HEK293 (cell line): ENCODE data around the gene EIF1AD.

Experiments
- CTCF ChIA-PET: fragments of 350-600 bp; formaldehyde crosslinking; extraction: SDS; loops from one replicate; lab custom pipeline; 2021; ENCODE audit warnings: antibody characterized with exemption; lab: Yijun Ruan, JAX
- POLR2A ChIA-PET: fragments of 300-600 bp; formaldehyde crosslinking; extraction: SDS; loops from one replicate; lab custom pipeline; 2020; ENCODE audit warnings: antibody characterized with exemption, inconsistent platforms; lab: Yijun Ruan, JAX
- H3K27ac ChIP-seq: fragments of 200-500 bp; sonication (Bioruptor generic); 2 replicates; pipeline ENCODE4 v1.5.1; 2014; ENCODE audit warnings: low read depth, low read length, control low read depth, inconsistent platforms; ENCODE audit errors: extremely low read depth
- H3K36me3 ChIP-seq, 2 experiments: fragments of 200-500 bp in 1 of 2; sonication (Bioruptor generic) in 1 of 2; 1 replicate in 1 of 2; 2 replicates in 1 of 2; pipeline ENCODE4 v1.5.1; 2014 to 2017; ENCODE audit warnings: inconsistent platforms in 2 of 2, low read length in 2 of 2; ENCODE audit not compliant: control insufficient read depth in 2 of 2, insufficient read depth in 1 of 2
- H3K4me1 ChIP-seq: fragments of 200-500 bp; sonication (Bioruptor generic); 2 replicates; pipeline ENCODE4 v1.5.1; 2014; ENCODE audit warnings: mild to moderate bottlenecking, low read length, inconsistent platforms; ENCODE audit not compliant: control insufficient read depth, insufficient read depth
- H3K4me3 ChIP-seq: 2 replicates; pipeline ENCODE4 v1.5.1; 2011; ENCODE audit warnings: low read depth, mild to moderate bottlenecking, control low read depth, low read length, moderate library complexity
- H3K9me3 ChIP-seq: fragments of 200-500 bp; sonication (Bioruptor generic); 2 replicates; pipeline ENCODE4 v1.5.1; 2014; ENCODE audit warnings: low read depth, low read length, inconsistent platforms; ENCODE audit not compliant: control insufficient read depth, insufficient read depth
- IKZF3 ChIP-seq: fragments of 450-650 bp; IDR thresholded peaks from 2 replicates; pipeline ENCODE4 v1.5.0; 2018; ENCODE audit warnings: missing biosample characterization, mild to moderate bottlenecking, missing genetic modification characterization, moderate library complexity
- OSR2 ChIP-seq: fragments of 450-650 bp; formaldehyde crosslinking; IDR thresholded peaks from 2 replicates; pipeline ENCODE4 v1.5.1; 2016; ENCODE audit warnings: missing biosample characterization, missing genetic modification characterization
- SP2 ChIP-seq: fragments of 450-650 bp; formaldehyde crosslinking; IDR thresholded peaks from 2 replicates; pipeline ENCODE4 v1.5.1; 2016; ENCODE audit warnings: missing biosample characterization, missing genetic modification characterization
- SP3 ChIP-seq: fragments of 450-650 bp; formaldehyde crosslinking; IDR thresholded peaks from 2 replicates; pipeline ENCODE4 v1.5.1; 2016; ENCODE audit warnings: missing biosample characterization, missing genetic modification characterization
- WT1 ChIP-seq: fragments of 450-650 bp; formaldehyde crosslinking; IDR thresholded peaks from 2 replicates; pipeline ENCODE4 v1.5.1; 2016; ENCODE audit warnings: missing biosample characterization, missing genetic modification characterization
- YY1 ChIP-seq: fragments of 450-650 bp; formaldehyde crosslinking; IDR thresholded peaks from 2 replicates; pipeline ENCODE4 v1.5.1; 2018; ENCODE audit warnings: missing biosample characterization, missing genetic modification characterization
- YY2 ChIP-seq: fragments of 450-650 bp; formaldehyde crosslinking; IDR thresholded peaks from 2 replicates; pipeline ENCODE4 v1.5.1; 2016; ENCODE audit warnings: missing biosample characterization, missing genetic modification characterization
- ZBTB17 ChIP-seq: fragments of 450-650 bp; formaldehyde crosslinking; IDR thresholded peaks from 2 replicates; pipeline ENCODE4 v1.5.1; 2016; ENCODE audit warnings: missing biosample characterization, missing genetic modification characterization
- ZBTB20 ChIP-seq: fragments of 450-650 bp; formaldehyde crosslinking; IDR thresholded peaks from 2 replicates; pipeline ENCODE4 v1.5.1; 2016; ENCODE audit warnings: missing biosample characterization, missing genetic modification characterization
- ZNF133 ChIP-seq: fragments of 450-650 bp; formaldehyde crosslinking; IDR thresholded peaks from 2 replicates; pipeline ENCODE4 v1.5.1; 2016; ENCODE audit warnings: missing biosample characterization, missing genetic modification characterization
- ZNF140 ChIP-seq: fragments of 450-650 bp; formaldehyde crosslinking; IDR thresholded peaks from 2 replicates; pipeline ENCODE4 v1.5.1; 2016; ENCODE audit warnings: missing biosample characterization, missing genetic modification characterization
- ZNF214 ChIP-seq: fragments of 450-650 bp; formaldehyde crosslinking; IDR thresholded peaks from 2 replicates; pipeline ENCODE4 v1.5.1; 2017; ENCODE audit warnings: missing biosample characterization, mild to moderate bottlenecking, missing genetic modification characterization, borderline replicate concordance
- ZNF335 ChIP-seq: fragments of 450-650 bp; formaldehyde crosslinking; conservative IDR thresholded peaks from 2 replicates; pipeline ENCODE4 v1.5.1; 2016; ENCODE audit warnings: missing biosample characterization, missing genetic modification characterization
- ZNF529 ChIP-seq: fragments of 450-650 bp; formaldehyde crosslinking; IDR thresholded peaks from 2 replicates; pipeline ENCODE4 v1.5.1; 2017; ENCODE audit warnings: missing genetic modification characterization, missing biosample characterization; ENCODE audit not compliant: insufficient replicate concordance
- ZNF629 ChIP-seq: fragments of 450-650 bp; formaldehyde crosslinking; IDR thresholded peaks from 2 replicates; pipeline ENCODE4 v1.5.1; 2017; ENCODE audit warnings: missing biosample characterization, missing genetic modification characterization
- ZNF76 ChIP-seq: fragments of 450-650 bp; formaldehyde crosslinking; IDR thresholded peaks from 2 replicates; pipeline ENCODE4; 2016; ENCODE audit warnings: low read depth, missing biosample characterization, missing genetic modification characterization, borderline replicate concordance
- ZNF843 ChIP-seq: fragments of 450-650 bp; formaldehyde crosslinking; IDR thresholded peaks from 2 replicates; pipeline ENCODE4 v1.5.1; 2016; ENCODE audit warnings: missing biosample characterization, missing genetic modification characterization
- ZXDB ChIP-seq: fragments of 450-650 bp; formaldehyde crosslinking; IDR thresholded peaks from 2 replicates; pipeline ENCODE4 v1.5.1; 2016; ENCODE audit warnings: missing biosample characterization, missing genetic modification characterization
- TF ChIP-seq, protein P1 (sequence below): fragments of 450-650 bp; formaldehyde crosslinking; IDR thresholded peaks from 2 replicates; pipeline ENCODE4 v1.5.1; 2016; ENCODE audit warnings: missing biosample characterization, missing genetic modification characterization
- TF ChIP-seq, protein P2 (sequence below): fragments of 450-650 bp; formaldehyde crosslinking; IDR thresholded peaks from 2 replicates; pipeline ENCODE4 v1.5.1; 2016; ENCODE audit warnings: missing biosample characterization, missing genetic modification characterization
- TF ChIP-seq, protein P3 (sequence below): fragments of 450-650 bp; formaldehyde crosslinking; conservative IDR thresholded peaks from 2 replicates; pipeline ENCODE4 v1.5.1; 2016; ENCODE audit warnings: low read depth, missing biosample characterization, missing genetic modification characterization
- TF ChIP-seq, protein P4 (sequence below): fragments of 450-650 bp; formaldehyde crosslinking; conservative IDR thresholded peaks from 2 replicates; pipeline ENCODE4 v1.5.1; 2016; ENCODE audit warnings: low read depth, missing biosample characterization, missing genetic modification characterization

The EIF1AD gene

DNA sequence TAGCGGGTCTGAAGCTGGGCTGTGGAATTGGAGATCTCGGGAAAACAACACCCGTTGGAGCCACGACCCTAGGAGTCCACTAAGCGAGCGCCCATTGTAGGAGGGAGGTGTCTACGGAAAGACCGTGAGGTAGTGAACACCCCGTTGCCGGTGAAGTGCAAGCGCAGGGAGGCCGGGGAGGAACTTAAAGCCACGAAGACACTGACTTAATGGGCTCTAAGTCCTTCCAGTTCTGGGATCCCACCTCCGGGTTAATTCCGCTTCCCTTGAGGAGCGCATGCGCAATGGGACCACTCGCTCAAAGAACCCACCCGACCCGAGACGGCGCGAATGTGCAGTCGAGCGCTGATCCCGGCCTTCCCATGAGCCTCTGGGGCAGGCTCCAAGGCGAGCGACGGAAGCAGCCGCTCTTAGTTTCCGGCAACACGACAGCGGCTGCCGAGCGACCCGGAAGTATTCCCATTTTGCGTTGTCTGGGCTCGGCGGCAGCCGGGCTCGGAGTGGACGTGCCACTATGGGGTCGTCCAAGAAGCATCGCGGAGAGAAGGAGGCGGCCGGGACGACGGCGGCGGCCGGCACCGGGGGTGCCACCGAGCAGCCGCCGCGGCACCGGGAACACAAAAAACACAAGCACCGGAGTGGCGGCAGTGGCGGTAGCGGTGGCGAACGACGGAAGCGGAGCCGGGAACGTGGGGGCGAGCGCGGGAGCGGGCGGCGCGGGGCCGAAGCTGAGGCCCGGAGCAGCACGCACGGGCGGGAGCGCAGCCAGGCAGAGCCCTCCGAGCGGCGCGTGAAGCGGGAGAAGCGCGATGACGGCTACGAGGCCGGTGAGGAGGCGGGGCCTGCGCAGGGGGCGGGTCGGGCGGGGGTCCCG, 40.5 kb downstream of the EIF1AD start, which contains the start of gene SART1:
TSS of gene SART1 (plus strand) at position 468 of the 874 bp plus-strand sequence. CDS start at position 515, 47 bp downstream.
- Histone ChIP-seq H3K4me3 (peak within 1 kb of the TSS; percentile 89), H3K4me1 (no peaks in the 10 kb centered on the region), H3K9me3 (no peaks in the 10 kb centered on the region), H3K27ac (peak within 1 kb of the TSS; percentile 77), H3K36me3 (peaks cover 0 to 29% of the 10 kb centered on the region in 2 experiments; a peak in 1 of 3 replicates)
- ChIA-PET CTCF (interaction anchor here (0.7 to 3.2 kb wide), 4 partner anchors 72 to 421 kb away, joined by 4 to 16 read pairs (median 4); partner anchors contain the start of genes CCDC85B and FIBP), POLR2A (interaction anchor here (0.9 to 1.8 kb wide), 5 partner anchors 10 to 102 kb away, joined by 3 to 8 read pairs (median 4); partner anchors contain the start of genes BANF1, CCDC85B and EIF1AD)
- TF ChIP-seq WT1 (tag by site-specific recombination), result 0 out of 2 replicates have a peak, but pooled peaks have one; percentile 1
- peak; percentile 56 for TF ChIP-seq ZNF335 (tag by site-specific recombination)
- peak; percentile 88 for TF ChIP-seq SP2 (tag by site-specific recombination)
- no peak for TF ChIP-seq ZNF214 (tag by site-specific recombination)
- TF ChIP-seq ZNF76 (tag by site-specific recombination), result peak; percentile 94
- TF ChIP-seq, protein P1, sequence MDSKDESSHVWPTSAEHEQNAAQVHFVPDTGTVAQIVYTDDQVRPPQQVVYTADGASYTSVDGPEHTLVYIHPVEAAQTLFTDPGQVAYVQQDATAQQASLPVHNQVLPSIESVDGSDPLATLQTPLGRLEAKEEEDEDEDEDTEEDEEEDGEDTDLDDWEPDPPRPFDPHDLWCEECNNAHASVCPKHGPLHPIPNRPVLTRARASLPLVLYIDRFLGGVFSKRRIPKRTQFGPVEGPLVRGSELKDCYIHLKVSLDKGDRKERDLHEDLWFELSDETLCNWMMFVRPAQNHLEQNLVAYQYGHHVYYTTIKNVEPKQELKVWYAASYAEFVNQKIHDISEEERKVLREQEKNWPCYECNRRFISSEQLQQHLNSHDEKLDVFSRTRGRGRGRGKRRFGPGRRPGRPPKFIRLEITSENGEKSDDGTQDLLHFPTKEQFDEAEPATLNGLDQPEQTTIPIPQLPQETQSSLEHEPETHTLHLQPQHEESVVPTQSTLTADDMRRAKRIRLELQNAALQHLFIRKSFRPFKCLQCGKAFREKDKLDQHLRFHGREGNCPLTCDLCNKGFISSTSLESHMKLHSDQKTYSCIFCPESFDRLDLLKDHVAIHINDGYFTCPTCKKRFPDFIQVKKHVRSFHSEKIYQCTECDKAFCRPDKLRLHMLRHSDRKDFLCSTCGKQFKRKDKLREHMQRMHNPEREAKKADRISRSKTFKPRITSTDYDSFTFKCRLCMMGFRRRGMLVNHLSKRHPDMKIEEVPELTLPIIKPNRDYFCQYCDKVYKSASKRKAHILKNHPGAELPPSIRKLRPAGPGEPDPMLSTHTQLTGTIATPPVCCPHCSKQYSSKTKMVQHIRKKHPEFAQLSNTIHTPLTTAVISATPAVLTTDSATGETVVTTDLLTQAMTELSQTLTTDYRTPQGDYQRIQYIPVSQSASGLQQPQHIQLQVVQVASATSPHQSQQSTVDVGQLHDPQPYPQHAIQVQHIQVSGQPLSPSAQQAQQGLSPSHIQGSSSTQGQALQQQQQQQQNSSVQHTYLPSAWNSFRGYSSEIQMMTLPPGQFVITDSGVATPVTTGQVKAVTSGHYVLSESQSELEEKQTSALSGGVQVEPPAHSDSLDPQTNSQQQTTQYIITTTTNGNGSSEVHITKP (tag by site-specific recombination), result peak; percentile 93
- no peak for TF ChIP-seq OSR2
- TF ChIP-seq ZBTB17 (tag by site-specific recombination), result peak; percentile 97
- peak; percentile 66 for TF ChIP-seq ZXDB (tag by site-specific recombination)
- TF ChIP-seq ZBTB20 (tag by site-specific recombination), result peak; percentile 5; the same call in 1 of the 2 replicates
- no peak for TF ChIP-seq ZNF843 (tag by site-specific recombination)
- TF ChIP-seq ZNF133 (tag by site-specific recombination), result no peak
- peak; percentile 64 for TF ChIP-seq YY1
- TF ChIP-seq, protein P2, sequence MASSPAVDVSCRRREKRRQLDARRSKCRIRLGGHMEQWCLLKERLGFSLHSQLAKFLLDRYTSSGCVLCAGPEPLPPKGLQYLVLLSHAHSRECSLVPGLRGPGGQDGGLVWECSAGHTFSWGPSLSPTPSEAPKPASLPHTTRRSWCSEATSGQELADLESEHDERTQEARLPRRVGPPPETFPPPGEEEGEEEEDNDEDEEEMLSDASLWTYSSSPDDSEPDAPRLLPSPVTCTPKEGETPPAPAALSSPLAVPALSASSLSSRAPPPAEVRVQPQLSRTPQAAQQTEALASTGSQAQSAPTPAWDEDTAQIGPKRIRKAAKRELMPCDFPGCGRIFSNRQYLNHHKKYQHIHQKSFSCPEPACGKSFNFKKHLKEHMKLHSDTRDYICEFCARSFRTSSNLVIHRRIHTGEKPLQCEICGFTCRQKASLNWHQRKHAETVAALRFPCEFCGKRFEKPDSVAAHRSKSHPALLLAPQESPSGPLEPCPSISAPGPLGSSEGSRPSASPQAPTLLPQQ (tag by site-specific recombination), result peak; percentile 25; the same call in 1 of the 2 replicates
- 0 out of 2 replicates have a peak, but pooled peaks have one; percentile 33 for TF ChIP-seq IKZF3 (tag by site-specific recombination)
- no peak for TF ChIP-seq ZNF140
- no peak for TF ChIP-seq ZNF529 (tag by site-specific recombination)
- TF ChIP-seq SP3 (tag by site-specific recombination), result peak; percentile 61
- TF ChIP-seq, protein P3, sequence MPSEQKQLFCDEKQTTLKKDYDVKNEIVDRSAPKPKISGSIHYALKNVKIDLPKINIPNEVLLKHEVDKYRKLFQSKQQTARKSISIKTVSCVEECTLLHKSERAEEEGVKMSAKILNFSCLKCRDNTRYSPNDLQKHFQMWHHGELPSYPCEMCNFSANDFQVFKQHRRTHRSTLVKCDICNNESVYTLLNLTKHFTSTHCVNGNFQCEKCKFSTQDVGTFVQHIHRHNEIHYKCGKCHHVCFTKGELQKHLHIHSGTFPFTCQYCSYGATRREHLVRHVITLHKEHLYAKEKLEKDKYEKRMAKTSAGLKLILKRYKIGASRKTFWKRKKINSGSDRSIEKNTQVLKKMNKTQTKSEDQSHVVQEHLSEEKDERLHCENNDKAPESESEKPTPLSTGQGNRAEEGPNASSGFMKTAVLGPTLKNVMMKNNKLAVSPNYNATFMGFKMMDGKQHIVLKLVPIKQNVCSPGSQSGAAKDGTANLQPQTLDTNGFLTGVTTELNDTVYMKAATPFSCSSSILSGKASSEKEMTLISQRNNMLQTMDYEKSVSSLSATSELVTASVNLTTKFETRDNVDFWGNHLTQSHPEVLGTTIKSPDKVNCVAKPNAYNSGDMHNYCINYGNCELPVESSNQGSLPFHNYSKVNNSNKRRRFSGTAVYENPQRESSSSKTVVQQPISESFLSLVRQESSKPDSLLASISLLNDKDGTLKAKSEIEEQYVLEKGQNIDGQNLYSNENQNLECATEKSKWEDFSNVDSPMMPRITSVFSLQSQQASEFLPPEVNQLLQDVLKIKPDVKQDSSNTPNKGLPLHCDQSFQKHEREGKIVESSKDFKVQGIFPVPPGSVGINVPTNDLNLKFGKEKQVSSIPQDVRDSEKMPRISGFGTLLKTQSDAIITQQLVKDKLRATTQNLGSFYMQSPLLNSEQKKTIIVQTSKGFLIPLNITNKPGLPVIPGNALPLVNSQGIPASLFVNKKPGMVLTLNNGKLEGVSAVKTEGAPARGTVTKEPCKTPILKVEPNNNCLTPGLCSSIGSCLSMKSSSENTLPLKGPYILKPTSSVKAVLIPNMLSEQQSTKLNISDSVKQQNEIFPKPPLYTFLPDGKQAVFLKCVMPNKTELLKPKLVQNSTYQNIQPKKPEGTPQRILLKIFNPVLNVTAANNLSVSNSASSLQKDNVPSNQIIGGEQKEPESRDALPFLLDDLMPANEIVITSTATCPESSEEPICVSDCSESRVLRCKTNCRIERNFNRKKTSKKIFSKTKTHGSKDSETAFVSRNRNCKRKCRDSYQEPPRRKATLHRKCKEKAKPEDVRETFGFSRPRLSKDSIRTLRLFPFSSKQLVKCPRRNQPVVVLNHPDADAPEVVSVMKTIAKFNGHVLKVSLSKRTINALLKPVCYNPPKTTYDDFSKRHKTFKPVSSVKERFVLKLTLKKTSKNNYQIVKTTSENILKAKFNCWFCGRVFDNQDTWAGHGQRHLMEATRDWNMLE, result peak; percentile 99
- peak; percentile 41; the same call in 1 of the 2 replicates for TF ChIP-seq YY2 (tag by site-specific recombination)
- peak; percentile 62 for TF ChIP-seq ZNF629 (tag by site-specific recombination)
- TF ChIP-seq, protein P4, sequence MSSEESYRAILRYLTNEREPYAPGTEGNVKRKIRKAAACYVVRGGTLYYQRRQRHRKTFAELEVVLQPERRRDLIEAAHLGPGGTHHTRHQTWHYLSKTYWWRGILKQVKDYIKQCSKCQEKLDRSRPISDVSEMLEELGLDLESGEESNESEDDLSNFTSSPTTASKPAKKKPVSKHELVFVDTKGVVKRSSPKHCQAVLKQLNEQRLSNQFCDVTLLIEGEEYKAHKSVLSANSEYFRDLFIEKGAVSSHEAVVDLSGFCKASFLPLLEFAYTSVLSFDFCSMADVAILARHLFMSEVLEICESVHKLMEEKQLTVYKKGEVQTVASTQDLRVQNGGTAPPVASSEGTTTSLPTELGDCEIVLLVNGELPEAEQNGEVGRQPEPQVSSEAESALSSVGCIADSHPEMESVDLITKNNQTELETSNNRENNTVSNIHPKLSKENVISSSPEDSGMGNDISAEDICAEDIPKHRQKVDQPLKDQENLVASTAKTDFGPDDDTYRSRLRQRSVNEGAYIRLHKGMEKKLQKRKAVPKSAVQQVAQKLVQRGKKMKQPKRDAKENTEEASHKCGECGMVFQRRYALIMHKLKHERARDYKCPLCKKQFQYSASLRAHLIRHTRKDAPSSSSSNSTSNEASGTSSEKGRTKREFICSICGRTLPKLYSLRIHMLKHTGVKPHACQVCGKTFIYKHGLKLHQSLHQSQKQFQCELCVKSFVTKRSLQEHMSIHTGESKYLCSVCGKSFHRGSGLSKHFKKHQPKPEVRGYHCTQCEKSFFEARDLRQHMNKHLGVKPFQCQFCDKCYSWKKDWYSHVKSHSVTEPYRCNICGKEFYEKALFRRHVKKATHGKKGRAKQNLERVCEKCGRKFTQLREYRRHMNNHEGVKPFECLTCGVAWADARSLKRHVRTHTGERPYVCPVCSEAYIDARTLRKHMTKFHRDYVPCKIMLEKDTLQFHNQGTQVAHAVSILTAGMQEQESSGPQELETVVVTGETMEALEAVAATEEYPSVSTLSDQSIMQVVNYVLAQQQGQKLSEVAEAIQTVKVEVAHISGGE (tag by site-specific recombination), result peak; percentile 95
